ENCODE results near the gene PLEKHG1. TPM values are rescaled to one million over a fixed set of nuclear protein-coding genes. Genes with fewer than 3 reads are reported as not detected.

Gene PLEKHG1
- total RNA-seq, 4 donors from 2014 or later = 21.6 to 99.8 (median 49.1) TPM

DNA sequence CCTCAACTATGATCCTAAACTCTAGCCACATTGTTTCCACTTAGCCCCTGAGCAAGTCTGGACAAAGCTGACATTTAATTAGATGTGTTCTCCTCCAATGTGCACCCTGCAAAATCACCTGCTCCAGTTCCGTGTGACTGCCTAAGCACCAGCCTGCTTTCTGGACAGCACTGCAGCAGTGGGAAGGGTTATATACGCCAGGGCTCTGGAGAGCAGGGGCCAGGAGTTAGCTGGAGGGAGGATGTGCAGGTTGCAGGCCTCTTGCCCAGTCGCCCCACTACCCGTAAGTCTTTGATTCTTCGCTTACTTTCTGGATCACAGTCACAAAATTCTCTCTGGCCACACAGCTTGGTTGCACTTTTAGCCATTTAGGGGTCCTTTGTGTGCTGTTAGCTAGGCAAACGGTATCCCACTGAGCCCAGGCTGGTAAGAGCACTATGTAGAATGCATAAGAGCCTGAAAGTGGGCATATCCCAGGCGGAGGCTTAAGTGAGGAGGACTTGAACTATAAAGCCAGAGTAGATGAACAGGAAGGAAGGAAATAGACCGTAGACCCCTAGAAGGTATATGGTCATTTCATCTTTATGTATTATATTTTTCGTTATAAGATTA, 10.7 kb upstream of the PLEKHG1 start:
- TF ChIP-seq CTCF (IDR thresholded peaks at IDR 0.05) = no peak
- no peak for ATAC-seq (ENCODE audit: low FRiP score)
- DNase-seq (ENCODE audit: low spot score) = no peak

- DNase-seq (ENCODE audit: low spot score) (no peak), ATAC-seq (ENCODE audit: low FRiP score) (no peak)
- no peak for TF ChIP-seq CTCF (IDR thresholded peaks at IDR 0.05)
Observed at GRCh38 chr6:150589852-150590251, 9.8 kb upstream of the PLEKHG1 start.

DNA sequence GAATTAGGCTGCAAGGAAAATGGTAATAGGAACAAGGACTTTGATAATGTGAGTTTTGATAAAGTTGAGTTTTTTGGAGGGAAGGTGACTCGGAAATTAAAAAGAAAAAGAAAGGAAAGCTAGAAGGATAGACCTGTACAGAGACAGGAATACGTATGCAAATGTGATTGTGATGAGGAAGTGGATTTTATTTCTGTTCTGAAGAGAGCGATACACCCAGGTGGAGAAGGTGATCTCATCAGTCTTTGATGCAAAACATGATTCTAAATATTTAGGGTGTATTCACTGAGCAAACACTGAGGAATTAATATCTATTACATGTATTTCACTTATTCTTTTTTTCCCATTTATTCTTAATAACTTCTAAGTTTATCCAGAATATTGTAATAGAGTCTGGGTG, 9.2 kb upstream of the PLEKHG1 start:
- DNase-seq (ENCODE audit: low spot score) (no peak), ATAC-seq (ENCODE audit: low FRiP score) (no peak)
- no peak for TF ChIP-seq CTCF (IDR thresholded peaks at IDR 0.05)

GRCh38 chr6:150592377-150592995, 7.2 kb upstream of the PLEKHG1 start:
- DNase-seq (ENCODE audit: low spot score) (no peak), ATAC-seq (ENCODE audit: low FRiP score) (no peak)
- TF ChIP-seq CTCF (IDR thresholded peaks at IDR 0.05) = no peak

DNA sequence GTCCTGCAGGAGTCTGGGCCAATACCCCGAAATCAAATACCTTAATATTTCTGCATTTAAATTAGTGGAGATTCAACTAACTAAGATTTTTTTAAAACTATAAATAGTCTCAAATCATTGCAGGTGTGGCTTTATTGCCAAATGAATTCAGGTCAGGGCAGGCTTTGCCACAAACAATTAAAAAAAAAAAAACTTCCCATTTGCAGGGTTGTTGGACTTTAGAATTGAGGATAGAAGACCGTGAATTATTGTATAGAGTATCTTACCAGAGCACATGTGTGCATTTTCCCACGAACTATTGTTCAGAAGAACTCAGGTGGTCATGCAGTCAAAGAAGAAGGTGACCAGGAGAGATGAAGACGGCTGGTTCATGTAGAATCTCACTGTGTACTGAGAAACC, 6.6 kb upstream of the PLEKHG1 start:
- DNase-seq (ENCODE audit: low spot score) (no peak), ATAC-seq (ENCODE audit: low FRiP score) (no peak)
- no peak for TF ChIP-seq CTCF (IDR thresholded peaks at IDR 0.05)

DNA sequence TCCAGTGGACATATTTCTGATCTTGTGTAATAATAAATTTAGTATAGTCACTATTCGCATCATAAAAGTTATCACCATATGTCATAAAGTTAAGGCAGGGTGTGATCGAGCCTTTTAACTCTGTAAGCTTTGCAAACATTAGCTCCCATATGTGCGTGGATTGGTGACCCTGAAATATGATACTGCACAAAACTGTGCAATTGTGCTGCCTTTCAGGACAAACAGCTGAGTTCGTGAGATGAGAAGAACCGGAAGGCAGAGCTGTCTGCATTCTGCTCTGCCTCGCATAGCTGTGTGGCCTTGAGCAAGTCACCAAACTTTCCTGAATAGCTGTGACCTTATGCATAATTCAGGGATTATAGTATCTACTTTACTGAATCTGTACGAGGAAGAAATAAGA, 3.2 kb upstream of the PLEKHG1 start:
- no peak for ATAC-seq (ENCODE audit: low FRiP score)
- no peak for TF ChIP-seq CTCF (IDR thresholded peaks at IDR 0.05)
- DNase-seq (ENCODE audit: low spot score) = no peak

DNA sequence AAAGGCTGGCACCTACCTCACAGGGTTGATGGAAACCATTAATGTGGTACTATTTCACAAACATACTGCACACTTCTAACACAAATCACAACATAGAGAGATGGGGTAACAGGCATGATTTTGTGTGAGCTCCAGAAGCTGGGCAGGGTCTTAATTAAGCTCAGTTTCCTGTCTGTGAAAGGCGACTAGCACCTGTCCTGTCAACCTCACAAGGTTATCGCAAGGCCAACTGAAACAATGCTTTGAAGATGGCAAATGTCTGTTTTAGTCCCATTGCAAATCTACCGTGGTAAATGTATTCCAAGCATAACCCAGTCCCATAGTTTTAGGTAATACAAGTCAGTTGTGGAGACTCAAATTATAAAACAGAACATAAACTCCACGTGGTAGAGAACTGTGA, 1.3 kb upstream of the PLEKHG1 start:
- ATAC-seq (ENCODE audit: low FRiP score) = no peak

More for the DNA sequence above, 1.3 kb upstream of the PLEKHG1 start:
- no peak for TF ChIP-seq CTCF (IDR thresholded peaks at IDR 0.05)
- DNase-seq (ENCODE audit: low spot score) = no peak
